HEK293 (cell line): ENCODE results near the gene PFDN6.

Experiments used
- BCL11A ChIP-seq: fragments of 450-650 bp; formaldehyde crosslinking; IDR thresholded peaks from 2 replicates; pipeline ENCODE4 v1.5.1; 2016; ENCODE audit warnings: low read depth, missing biosample characterization, missing genetic modification characterization
- GLI2 ChIP-seq: fragments of 450-650 bp; formaldehyde crosslinking; IDR thresholded peaks from 2 replicates; pipeline ENCODE4; 2017; ENCODE audit warnings: missing biosample characterization, missing genetic modification characterization, low read depth, borderline replicate concordance
- HOXD13 ChIP-seq: sonication (generic); formaldehyde crosslinking; IDR thresholded peaks from 2 replicates; pipeline ENCODE4 v1.8.0; 2022; ENCODE audit warnings: missing genetic modification reagents, borderline replicate concordance
- KLF16 ChIP-seq: fragments of 450-650 bp; formaldehyde crosslinking; IDR thresholded peaks from 2 replicates; pipeline ENCODE4 v1.5.1; 2017; ENCODE audit warnings: missing biosample characterization, missing genetic modification characterization
- KLF7 ChIP-seq: fragments of 450-650 bp; formaldehyde crosslinking; IDR thresholded peaks from 2 replicates; pipeline ENCODE4 v1.5.1; 2016; ENCODE audit warnings: missing biosample characterization, missing genetic modification characterization, borderline replicate concordance
- KLF8 ChIP-seq: fragments of 450-650 bp; formaldehyde crosslinking; IDR thresholded peaks from 2 replicates; pipeline ENCODE4 v1.5.1; 2016; ENCODE audit warnings: missing biosample characterization, missing genetic modification characterization
- OSR2 ChIP-seq: fragments of 450-650 bp; formaldehyde crosslinking; IDR thresholded peaks from 2 replicates; pipeline ENCODE4 v1.5.1; 2016; ENCODE audit warnings: missing biosample characterization, missing genetic modification characterization
- SCRT2 ChIP-seq: fragments of 450-650 bp; formaldehyde crosslinking; IDR thresholded peaks from 2 replicates; pipeline ENCODE4 v1.5.1; 2016; ENCODE audit warnings: missing biosample characterization, missing genetic modification characterization
- SP3 ChIP-seq: fragments of 450-650 bp; formaldehyde crosslinking; IDR thresholded peaks from 2 replicates; pipeline ENCODE4 v1.5.1; 2016; ENCODE audit warnings: missing biosample characterization, missing genetic modification characterization
- SP7 ChIP-seq: fragments of 450-650 bp; formaldehyde crosslinking; IDR thresholded peaks from 2 replicates; pipeline ENCODE4 v1.5.1; 2016; ENCODE audit warnings: missing biosample characterization, missing genetic modification characterization
- WT1 ChIP-seq: fragments of 450-650 bp; formaldehyde crosslinking; IDR thresholded peaks from 2 replicates; pipeline ENCODE4 v1.5.1; 2016; ENCODE audit warnings: missing biosample characterization, missing genetic modification characterization
- ZBTB20 ChIP-seq: fragments of 450-650 bp; formaldehyde crosslinking; IDR thresholded peaks from 2 replicates; pipeline ENCODE4 v1.5.1; 2016; ENCODE audit warnings: missing biosample characterization, missing genetic modification characterization
- ZBTB21 ChIP-seq: fragments of 450-650 bp; formaldehyde crosslinking; IDR thresholded peaks from 2 replicates; pipeline ENCODE4 v1.5.1; 2017; ENCODE audit warnings: missing biosample characterization, missing genetic modification characterization
- ZFP41 ChIP-seq: fragments of 450-650 bp; formaldehyde crosslinking; IDR thresholded peaks from 2 replicates; pipeline ENCODE4 v1.5.1; 2016; ENCODE audit warnings: missing biosample characterization, missing genetic modification characterization, borderline replicate concordance
- ZNF112 ChIP-seq: fragments of 450-650 bp; formaldehyde crosslinking; IDR thresholded peaks from 2 replicates; pipeline ENCODE4 v1.5.0; 2017; ENCODE audit warnings: missing biosample characterization, missing genetic modification characterization
- ZNF132 ChIP-seq: fragments of 450-650 bp; formaldehyde crosslinking; IDR thresholded peaks from 2 replicates; pipeline ENCODE4 v1.5.1; 2017; ENCODE audit warnings: missing biosample characterization, missing genetic modification characterization, borderline replicate concordance
- ZNF146 ChIP-seq: fragments of 450-650 bp; formaldehyde crosslinking; IDR thresholded peaks from 2 replicates; pipeline ENCODE4 v1.5.1; 2016; ENCODE audit warnings: missing biosample characterization, missing genetic modification characterization
- ZNF157 ChIP-seq: fragments of 450-650 bp; formaldehyde crosslinking; IDR thresholded peaks from 2 replicates; pipeline ENCODE4 v1.5.1; 2016; ENCODE audit warnings: missing biosample characterization, missing genetic modification characterization
- ZNF169 ChIP-seq: fragments of 450-650 bp; formaldehyde crosslinking; IDR thresholded peaks from 2 replicates; pipeline ENCODE4 v1.5.1; 2016; ENCODE audit warnings: missing biosample characterization, missing genetic modification characterization
- ZNF174 ChIP-seq: fragments of 450-650 bp; formaldehyde crosslinking; IDR thresholded peaks from 2 replicates; pipeline ENCODE4 v1.5.0; 2017; ENCODE audit warnings: missing biosample characterization, mild to moderate bottlenecking, missing genetic modification characterization
- ZNF202 ChIP-seq: fragments of 450-650 bp; formaldehyde crosslinking; IDR thresholded peaks from 2 replicates; pipeline ENCODE4 v1.5.1; 2016; ENCODE audit warnings: missing biosample characterization, missing genetic modification characterization, borderline replicate concordance
- ZNF221 ChIP-seq: fragments of 450-650 bp; formaldehyde crosslinking; IDR thresholded peaks from 2 replicates; pipeline ENCODE4 v1.5.1; 2017; ENCODE audit warnings: missing biosample characterization, missing genetic modification characterization, borderline replicate concordance
- ZNF223 ChIP-seq: fragments of 450-650 bp; formaldehyde crosslinking; IDR thresholded peaks from 2 replicates; pipeline ENCODE4 v1.5.1; 2016; ENCODE audit warnings: missing biosample characterization, missing genetic modification characterization
- ZNF24 ChIP-seq: fragments of 450-650 bp; formaldehyde crosslinking; IDR thresholded peaks from 2 replicates; pipeline ENCODE4 v1.5.1; 2016; ENCODE audit warnings: missing biosample characterization, missing genetic modification characterization
- ZNF248 ChIP-seq: fragments of 450-650 bp; formaldehyde crosslinking; IDR thresholded peaks from 2 replicates; pipeline ENCODE4 v1.5.1; 2017; ENCODE audit warnings: missing biosample characterization, missing genetic modification characterization
- ZNF266 ChIP-seq: fragments of 450-650 bp; formaldehyde crosslinking; IDR thresholded peaks from 2 replicates; pipeline ENCODE4 v1.5.1; 2016; ENCODE audit warnings: missing biosample characterization, missing genetic modification characterization, low read depth
- ZNF292 ChIP-seq: fragments of 450-650 bp; formaldehyde crosslinking; IDR thresholded peaks from 2 replicates; pipeline ENCODE4 v1.5.1; 2016; ENCODE audit warnings: low read depth, missing biosample characterization, missing genetic modification characterization, borderline replicate concordance
- ZNF354C ChIP-seq: fragments of 450-650 bp; formaldehyde crosslinking; IDR thresholded peaks from 2 replicates; pipeline ENCODE4 v1.5.1; 2016; ENCODE audit warnings: missing biosample characterization, missing genetic modification characterization, low read depth, borderline replicate concordance
- ZNF501 ChIP-seq: fragments of 450-650 bp; formaldehyde crosslinking; IDR thresholded peaks from 2 replicates; pipeline ENCODE4 v1.5.1; 2016; ENCODE audit warnings: missing biosample characterization, missing genetic modification characterization
- ZNF549 ChIP-seq: fragments of 450-650 bp; IDR thresholded peaks from 2 replicates; pipeline ENCODE4 v1.5.1; 2018; ENCODE audit warnings: missing biosample characterization, missing genetic modification characterization, mild to moderate bottlenecking, inconsistent platforms, moderate library complexity
- ZNF555 ChIP-seq: fragments of 450-650 bp; formaldehyde crosslinking; conservative IDR thresholded peaks from 2 replicates; pipeline ENCODE4 v1.5.1; 2017; ENCODE audit warnings: missing biosample characterization, mild to moderate bottlenecking, missing genetic modification characterization, inconsistent platforms
- ZNF837 ChIP-seq: fragments of 450-650 bp; formaldehyde crosslinking; IDR thresholded peaks from 2 replicates; pipeline ENCODE4 v1.5.1; 2016; ENCODE audit warnings: missing biosample characterization, missing genetic modification characterization
- ZNF843 ChIP-seq: fragments of 450-650 bp; formaldehyde crosslinking; IDR thresholded peaks from 2 replicates; pipeline ENCODE4 v1.5.1; 2016; ENCODE audit warnings: missing biosample characterization, missing genetic modification characterization
- ZSCAN4 ChIP-seq: fragments of 450-650 bp; formaldehyde crosslinking; IDR thresholded peaks from 2 replicates; pipeline ENCODE4 v1.5.1; 2017; ENCODE audit warnings: missing biosample characterization, missing genetic modification characterization
- TF ChIP-seq, protein P1 (sequence below): fragments of 450-650 bp; formaldehyde crosslinking; IDR thresholded peaks from 2 replicates; pipeline ENCODE4 v1.5.1; 2016; ENCODE audit warnings: missing biosample characterization, missing genetic modification characterization
- TF ChIP-seq, protein P2 (sequence below): fragments of 450-650 bp; formaldehyde crosslinking; IDR thresholded peaks from 2 replicates; pipeline ENCODE4 v1.5.1; 2016; ENCODE audit warnings: missing biosample characterization, missing genetic modification characterization, borderline replicate concordance
- TF ChIP-seq, protein P3 (sequence below): fragments of 450-650 bp; formaldehyde crosslinking; optimal IDR thresholded peaks from 2 replicates; pipeline ENCODE3; 2016; ENCODE audit warnings: missing biosample characterization, mild to moderate bottlenecking, missing genetic modification characterization

The PFDN6 gene

DNA sequence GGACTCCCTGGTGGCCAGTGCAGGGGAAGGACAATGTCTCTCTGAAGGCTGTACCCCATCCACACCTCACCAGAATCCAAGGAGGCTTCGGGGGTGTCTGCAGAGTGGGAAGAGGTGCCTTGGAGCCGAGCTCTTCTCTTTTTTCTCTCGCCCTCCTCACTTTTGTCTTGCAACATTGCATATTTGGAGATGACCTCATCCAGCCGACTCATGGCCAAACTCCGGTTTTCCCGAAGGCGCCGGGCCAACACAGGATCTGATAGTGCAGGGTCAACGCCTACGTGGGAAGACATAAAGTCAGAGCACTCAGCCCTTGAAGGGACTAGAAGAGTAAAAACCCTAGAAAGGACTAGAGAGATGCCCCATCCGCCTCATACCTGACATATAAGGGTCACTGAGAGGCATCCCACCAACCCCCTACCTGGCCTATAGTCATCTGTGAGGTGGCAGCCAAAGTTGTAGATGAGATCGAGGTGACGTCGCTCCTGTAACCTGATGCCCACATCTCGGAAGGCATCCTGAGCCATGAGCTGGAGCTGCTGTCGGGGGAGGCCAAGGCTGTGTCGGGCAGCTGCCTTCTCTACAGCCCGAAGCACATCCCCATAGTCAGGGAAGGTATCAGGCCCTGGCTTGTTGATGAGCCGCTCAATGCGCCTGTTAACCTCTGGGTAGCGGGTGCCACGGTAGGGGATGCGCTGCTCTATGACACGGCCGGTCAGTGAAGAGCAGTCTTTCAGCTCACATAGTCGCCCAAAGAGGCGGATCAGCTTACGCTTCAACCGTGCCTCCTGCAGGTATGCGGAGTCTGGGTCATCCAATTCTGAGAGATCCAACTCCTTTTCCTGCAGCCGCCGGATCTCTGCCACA, 31.1 kb downstream of the PFDN6 start (continued):
- peak; percentile 68 for TF ChIP-seq SCRT2 (tag by site-specific recombination)
- no peak for TF ChIP-seq BCL11A
- peak; percentile 40 for TF ChIP-seq SP3 (tag by site-specific recombination)
- TF ChIP-seq ZNF292 (tag by site-specific recombination): no peak
- peak; percentile 20; the same call in 1 of the 2 replicates for TF ChIP-seq ZNF843 (tag by site-specific recombination)
- peak; percentile 64 for TF ChIP-seq ZBTB20 (tag by site-specific recombination)
- TF ChIP-seq ZNF157 (tag by site-specific recombination): no peak
- TF ChIP-seq ZNF132 (tag by site-specific recombination): no peak
- TF ChIP-seq ZNF266 (tag by site-specific recombination): no peak
- TF ChIP-seq ZNF221 (tag by site-specific recombination): no peak
- TF ChIP-seq ZFP41 (tag by site-specific recombination): no peak
- TF ChIP-seq ZNF837: no peak
- TF ChIP-seq, protein P1, sequence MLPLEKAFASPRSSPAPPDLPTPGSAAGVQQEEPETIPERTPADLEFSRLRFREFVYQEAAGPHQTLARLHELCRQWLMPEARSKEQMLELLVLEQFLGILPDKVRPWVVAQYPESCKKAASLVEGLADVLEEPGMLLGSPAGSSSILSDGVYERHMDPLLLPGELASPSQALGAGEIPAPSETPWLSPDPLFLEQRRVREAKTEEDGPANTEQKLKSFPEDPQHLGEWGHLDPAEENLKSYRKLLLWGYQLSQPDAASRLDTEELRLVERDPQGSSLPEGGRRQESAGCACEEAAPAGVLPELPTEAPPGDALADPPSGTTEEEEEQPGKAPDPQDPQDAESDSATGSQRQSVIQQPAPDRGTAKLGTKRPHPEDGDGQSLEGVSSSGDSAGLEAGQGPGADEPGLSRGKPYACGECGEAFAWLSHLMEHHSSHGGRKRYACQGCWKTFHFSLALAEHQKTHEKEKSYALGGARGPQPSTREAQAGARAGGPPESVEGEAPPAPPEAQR: no peak
- TF ChIP-seq KLF7 (tag by site-specific recombination): no peak
- TF ChIP-seq ZNF24 (tag by site-specific recombination): peak; percentile 76; the same call in 1 of the 2 replicates
- TF ChIP-seq KLF8 (tag by site-specific recombination): no peak; the same call in 1 of the 2 replicates
- no peak for TF ChIP-seq ZNF248
- TF ChIP-seq ZNF146 (tag by site-specific recombination): no peak
- TF ChIP-seq ZNF501 (tag by site-specific recombination): no peak; the same call in 1 of the 2 replicates
- TF ChIP-seq ZNF354C: no peak
- TF ChIP-seq ZNF223 (tag by site-specific recombination): no peak
- TF ChIP-seq SP7 (tag by site-specific recombination): peak; percentile 86
- TF ChIP-seq, protein P2, sequence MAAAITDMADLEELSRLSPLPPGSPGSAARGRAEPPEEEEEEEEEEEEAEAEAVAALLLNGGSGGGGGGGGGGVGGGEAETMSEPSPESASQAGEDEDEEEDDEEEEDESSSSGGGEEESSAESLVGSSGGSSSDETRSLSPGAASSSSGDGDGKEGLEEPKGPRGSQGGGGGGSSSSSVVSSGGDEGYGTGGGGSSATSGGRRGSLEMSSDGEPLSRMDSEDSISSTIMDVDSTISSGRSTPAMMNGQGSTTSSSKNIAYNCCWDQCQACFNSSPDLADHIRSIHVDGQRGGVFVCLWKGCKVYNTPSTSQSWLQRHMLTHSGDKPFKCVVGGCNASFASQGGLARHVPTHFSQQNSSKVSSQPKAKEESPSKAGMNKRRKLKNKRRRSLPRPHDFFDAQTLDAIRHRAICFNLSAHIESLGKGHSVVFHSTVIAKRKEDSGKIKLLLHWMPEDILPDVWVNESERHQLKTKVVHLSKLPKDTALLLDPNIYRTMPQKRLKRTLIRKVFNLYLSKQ (tag by site-specific recombination): no peak
- TF ChIP-seq HOXD13: no peak
- TF ChIP-seq WT1 (tag by site-specific recombination): peak; percentile 31; the same call in 1 of the 2 replicates
- no peak for TF ChIP-seq ZNF202 (tag by site-specific recombination)
- peak; percentile 28; the same call in 1 of the 2 replicates for TF ChIP-seq OSR2 (tag by site-specific recombination)
- no peak for TF ChIP-seq ZNF174 (tag by site-specific recombination)
- TF ChIP-seq ZNF555 (tag by site-specific recombination): no peak
- TF ChIP-seq KLF16 (tag by site-specific recombination): no peak
- no peak for TF ChIP-seq GLI2
- TF ChIP-seq, protein P3, sequence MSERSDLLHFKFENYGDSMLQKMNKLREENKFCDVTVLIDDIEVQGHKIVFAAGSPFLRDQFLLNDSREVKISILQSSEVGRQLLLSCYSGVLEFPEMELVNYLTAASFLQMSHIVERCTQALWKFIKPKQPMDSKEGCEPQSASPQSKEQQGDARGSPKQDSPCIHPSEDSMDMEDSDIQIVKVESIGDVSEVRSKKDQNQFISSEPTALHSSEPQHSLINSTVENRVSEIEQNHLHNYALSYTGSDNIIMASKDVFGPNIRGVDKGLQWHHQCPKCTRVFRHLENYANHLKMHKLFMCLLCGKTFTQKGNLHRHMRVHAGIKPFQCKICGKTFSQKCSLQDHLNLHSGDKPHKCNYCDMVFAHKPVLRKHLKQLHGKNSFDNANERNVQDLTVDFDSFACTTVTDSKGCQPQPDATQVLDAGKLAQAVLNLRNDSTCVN (tag by site-specific recombination): peak; percentile 16
- no peak for TF ChIP-seq ZNF549
- TF ChIP-seq ZSCAN4 (tag by site-specific recombination): no peak
- TF ChIP-seq ZNF169 (tag by site-specific recombination): no peak
- peak; percentile 92 for TF ChIP-seq ZBTB21
- TF ChIP-seq ZNF112: no peak
